Right lobe of liver (tissue), 4 donors: ENCODE data around the gene MAPK4.

Source experiments
- POLR2A ChIP-seq: fragments of 450-650 bp; IDR thresholded peaks from one replicate; pipeline ENCODE4 v1.6.1; 2017; ENCODE audit warnings: antibody characterized with exemption, mild to moderate bottlenecking
- TF ChIP-seq, protein P1 (sequence below), 4 donors: fragments of 200-600 bp in 3 of 4; fragments of 450-650 bp in 1 of 4; IDR thresholded peaks; one replicate each; pipeline versions ENCODE4 v1.5.1 to v1.8.0; 2016 to 2022; ENCODE audit warnings: antibody characterized with exemption in 4 of 4, mild to moderate bottlenecking in 2 of 4
- donor health status: DM: no; HTN: no; CAD: no.
- donor health status: DM: no; HTN: no; CAD: no.
- donor health status: DM: no; HTN: yes; CAD: no.

DNA sequence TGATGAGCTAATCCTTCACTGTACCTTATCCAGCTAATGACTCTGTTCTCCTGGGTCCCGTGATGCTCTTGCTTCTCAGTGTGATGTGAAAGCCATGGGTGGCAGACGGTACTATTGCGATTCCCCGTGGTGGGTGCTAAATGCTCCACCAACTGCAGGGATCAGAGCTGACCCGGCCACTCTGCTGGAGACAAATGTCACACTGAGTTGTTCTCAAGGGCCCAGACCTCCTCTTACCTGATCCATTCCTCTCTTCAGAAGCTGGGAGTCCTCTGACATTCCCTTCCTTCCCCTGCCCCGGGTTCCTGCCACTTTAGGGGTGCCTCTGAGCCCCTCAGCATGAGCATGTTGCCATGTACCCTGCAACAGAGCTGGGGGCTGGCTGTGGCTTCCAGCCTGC lies 105.1 kb downstream of the MAPK4 start:
- TF ChIP-seq, protein P1, sequence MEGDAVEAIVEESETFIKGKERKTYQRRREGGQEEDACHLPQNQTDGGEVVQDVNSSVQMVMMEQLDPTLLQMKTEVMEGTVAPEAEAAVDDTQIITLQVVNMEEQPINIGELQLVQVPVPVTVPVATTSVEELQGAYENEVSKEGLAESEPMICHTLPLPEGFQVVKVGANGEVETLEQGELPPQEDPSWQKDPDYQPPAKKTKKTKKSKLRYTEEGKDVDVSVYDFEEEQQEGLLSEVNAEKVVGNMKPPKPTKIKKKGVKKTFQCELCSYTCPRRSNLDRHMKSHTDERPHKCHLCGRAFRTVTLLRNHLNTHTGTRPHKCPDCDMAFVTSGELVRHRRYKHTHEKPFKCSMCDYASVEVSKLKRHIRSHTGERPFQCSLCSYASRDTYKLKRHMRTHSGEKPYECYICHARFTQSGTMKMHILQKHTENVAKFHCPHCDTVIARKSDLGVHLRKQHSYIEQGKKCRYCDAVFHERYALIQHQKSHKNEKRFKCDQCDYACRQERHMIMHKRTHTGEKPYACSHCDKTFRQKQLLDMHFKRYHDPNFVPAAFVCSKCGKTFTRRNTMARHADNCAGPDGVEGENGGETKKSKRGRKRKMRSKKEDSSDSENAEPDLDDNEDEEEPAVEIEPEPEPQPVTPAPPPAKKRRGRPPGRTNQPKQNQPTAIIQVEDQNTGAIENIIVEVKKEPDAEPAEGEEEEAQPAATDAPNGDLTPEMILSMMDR (IDR thresholded peaks at IDR 0.05), result no peak
- TF ChIP-seq POLR2A, result no peak
